WTC11 (cell line): ENCODE measurements around the gene ATG2A.

ENCODE experiments used
- ATF1 ChIP-seq: sonication (generic); formaldehyde crosslinking; IDR thresholded peaks from 2 replicates; pipeline ENCODE4 v1.8.1; 2023; ENCODE audit warnings: mild to moderate bottlenecking, moderate library complexity, missing genetic modification reagents
- CREM ChIP-seq: sonication (generic); formaldehyde crosslinking; IDR thresholded peaks from 2 replicates; pipeline ENCODE4 v1.8.1; 2022; ENCODE audit warnings: mild to moderate bottlenecking, missing genetic modification reagents, moderate library complexity
- ESRRA ChIP-seq: sonication (generic); formaldehyde crosslinking; IDR thresholded peaks from 2 replicates; pipeline ENCODE4 v1.8.1; 2022; ENCODE audit warnings: mild to moderate bottlenecking, missing genetic modification reagents, borderline replicate concordance
- TF ChIP-seq, protein P1 (sequence below): sonication (generic); formaldehyde crosslinking; IDR thresholded peaks from 2 replicates; pipeline ENCODE4 v1.8.1; 2023; ENCODE audit warnings: mild to moderate bottlenecking, missing genetic modification reagents
- TF ChIP-seq, protein P2 (sequence below): fragments of 200-600 bp; IDR thresholded peaks from 2 replicates; pipeline ENCODE4 v1.8.0; 2022; ENCODE audit warnings: antibody characterized with exemption
- TF ChIP-seq, protein P3 (sequence below): sonication (generic); formaldehyde crosslinking; IDR thresholded peaks from 2 replicates; pipeline ENCODE4 v1.8.1; 2023; ENCODE audit warnings: mild to moderate bottlenecking, missing genetic modification reagents, borderline replicate concordance
- TF ChIP-seq, protein P4 (sequence below): sonication (generic); formaldehyde crosslinking; IDR thresholded peaks from 2 replicates; pipeline ENCODE4 v1.8.1; 2022; ENCODE audit warnings: mild to moderate bottlenecking, moderate library complexity, missing genetic modification reagents

DNA sequence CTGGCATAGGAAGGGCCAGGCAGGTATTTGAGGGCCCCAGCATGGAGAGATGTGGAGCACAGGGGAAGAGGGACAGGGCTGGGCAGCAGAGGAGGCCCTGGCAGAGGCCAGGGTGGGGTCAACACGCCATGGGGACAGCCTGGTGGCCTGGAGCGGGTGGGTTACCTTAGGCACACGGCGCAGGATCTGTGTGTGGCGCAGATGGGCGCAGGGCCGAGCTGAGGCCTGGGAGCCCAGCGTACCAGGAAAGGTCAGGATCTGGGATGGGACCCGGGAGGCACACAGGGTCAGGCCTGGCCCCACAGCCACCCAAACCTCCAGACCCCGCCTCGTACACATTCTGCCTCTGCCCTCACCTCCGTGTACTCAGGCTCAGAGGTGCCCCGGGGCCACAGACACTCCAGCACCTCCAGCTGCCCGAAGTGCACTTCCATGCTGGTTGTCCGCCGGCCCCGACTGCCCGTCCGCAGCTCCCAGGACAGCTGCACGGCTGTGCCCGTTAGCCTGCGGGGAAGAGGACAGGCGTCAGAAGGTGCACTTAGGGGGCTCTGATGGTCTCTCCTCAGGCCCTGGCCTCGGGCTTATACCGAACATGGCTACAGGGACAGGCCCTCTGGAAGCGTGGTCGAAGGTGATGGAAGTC is 6.4 kb downstream of the ATG2A start:
- TF ChIP-seq ESRRA (CRISPR knock-in tag) (no peak), CREM (no peak), ATF1 (CRISPR knock-in tag) (no peak)
- TF ChIP-seq, protein P1, sequence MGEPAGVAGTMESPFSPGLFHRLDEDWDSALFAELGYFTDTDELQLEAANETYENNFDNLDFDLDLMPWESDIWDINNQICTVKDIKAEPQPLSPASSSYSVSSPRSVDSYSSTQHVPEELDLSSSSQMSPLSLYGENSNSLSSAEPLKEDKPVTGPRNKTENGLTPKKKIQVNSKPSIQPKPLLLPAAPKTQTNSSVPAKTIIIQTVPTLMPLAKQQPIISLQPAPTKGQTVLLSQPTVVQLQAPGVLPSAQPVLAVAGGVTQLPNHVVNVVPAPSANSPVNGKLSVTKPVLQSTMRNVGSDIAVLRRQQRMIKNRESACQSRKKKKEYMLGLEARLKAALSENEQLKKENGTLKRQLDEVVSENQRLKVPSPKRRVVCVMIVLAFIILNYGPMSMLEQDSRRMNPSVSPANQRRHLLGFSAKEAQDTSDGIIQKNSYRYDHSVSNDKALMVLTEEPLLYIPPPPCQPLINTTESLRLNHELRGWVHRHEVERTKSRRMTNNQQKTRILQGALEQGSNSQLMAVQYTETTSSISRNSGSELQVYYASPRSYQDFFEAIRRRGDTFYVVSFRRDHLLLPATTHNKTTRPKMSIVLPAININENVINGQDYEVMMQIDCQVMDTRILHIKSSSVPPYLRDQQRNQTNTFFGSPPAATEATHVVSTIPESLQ (CRISPR knock-in tag) = no peak
- TF ChIP-seq, protein P2, sequence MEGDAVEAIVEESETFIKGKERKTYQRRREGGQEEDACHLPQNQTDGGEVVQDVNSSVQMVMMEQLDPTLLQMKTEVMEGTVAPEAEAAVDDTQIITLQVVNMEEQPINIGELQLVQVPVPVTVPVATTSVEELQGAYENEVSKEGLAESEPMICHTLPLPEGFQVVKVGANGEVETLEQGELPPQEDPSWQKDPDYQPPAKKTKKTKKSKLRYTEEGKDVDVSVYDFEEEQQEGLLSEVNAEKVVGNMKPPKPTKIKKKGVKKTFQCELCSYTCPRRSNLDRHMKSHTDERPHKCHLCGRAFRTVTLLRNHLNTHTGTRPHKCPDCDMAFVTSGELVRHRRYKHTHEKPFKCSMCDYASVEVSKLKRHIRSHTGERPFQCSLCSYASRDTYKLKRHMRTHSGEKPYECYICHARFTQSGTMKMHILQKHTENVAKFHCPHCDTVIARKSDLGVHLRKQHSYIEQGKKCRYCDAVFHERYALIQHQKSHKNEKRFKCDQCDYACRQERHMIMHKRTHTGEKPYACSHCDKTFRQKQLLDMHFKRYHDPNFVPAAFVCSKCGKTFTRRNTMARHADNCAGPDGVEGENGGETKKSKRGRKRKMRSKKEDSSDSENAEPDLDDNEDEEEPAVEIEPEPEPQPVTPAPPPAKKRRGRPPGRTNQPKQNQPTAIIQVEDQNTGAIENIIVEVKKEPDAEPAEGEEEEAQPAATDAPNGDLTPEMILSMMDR = no peak
- TF ChIP-seq, protein P3, sequence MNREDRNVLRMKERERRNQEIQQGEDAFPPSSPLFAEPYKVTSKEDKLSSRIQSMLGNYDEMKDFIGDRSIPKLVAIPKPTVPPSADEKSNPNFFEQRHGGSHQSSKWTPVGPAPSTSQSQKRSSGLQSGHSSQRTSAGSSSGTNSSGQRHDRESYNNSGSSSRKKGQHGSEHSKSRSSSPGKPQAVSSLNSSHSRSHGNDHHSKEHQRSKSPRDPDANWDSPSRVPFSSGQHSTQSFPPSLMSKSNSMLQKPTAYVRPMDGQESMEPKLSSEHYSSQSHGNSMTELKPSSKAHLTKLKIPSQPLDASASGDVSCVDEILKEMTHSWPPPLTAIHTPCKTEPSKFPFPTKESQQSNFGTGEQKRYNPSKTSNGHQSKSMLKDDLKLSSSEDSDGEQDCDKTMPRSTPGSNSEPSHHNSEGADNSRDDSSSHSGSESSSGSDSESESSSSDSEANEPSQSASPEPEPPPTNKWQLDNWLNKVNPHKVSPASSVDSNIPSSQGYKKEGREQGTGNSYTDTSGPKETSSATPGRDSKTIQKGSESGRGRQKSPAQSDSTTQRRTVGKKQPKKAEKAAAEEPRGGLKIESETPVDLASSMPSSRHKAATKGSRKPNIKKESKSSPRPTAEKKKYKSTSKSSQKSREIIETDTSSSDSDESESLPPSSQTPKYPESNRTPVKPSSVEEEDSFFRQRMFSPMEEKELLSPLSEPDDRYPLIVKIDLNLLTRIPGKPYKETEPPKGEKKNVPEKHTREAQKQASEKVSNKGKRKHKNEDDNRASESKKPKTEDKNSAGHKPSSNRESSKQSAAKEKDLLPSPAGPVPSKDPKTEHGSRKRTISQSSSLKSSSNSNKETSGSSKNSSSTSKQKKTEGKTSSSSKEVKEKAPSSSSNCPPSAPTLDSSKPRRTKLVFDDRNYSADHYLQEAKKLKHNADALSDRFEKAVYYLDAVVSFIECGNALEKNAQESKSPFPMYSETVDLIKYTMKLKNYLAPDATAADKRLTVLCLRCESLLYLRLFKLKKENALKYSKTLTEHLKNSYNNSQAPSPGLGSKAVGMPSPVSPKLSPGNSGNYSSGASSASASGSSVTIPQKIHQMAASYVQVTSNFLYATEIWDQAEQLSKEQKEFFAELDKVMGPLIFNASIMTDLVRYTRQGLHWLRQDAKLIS (CRISPR knock-in tag) = no peak
- TF ChIP-seq, protein P4, sequence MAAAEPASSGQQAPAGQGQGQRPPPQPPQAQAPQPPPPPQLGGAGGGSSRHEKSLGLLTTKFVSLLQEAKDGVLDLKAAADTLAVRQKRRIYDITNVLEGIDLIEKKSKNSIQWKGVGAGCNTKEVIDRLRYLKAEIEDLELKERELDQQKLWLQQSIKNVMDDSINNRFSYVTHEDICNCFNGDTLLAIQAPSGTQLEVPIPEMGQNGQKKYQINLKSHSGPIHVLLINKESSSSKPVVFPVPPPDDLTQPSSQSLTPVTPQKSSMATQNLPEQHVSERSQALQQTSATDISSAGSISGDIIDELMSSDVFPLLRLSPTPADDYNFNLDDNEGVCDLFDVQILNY (CRISPR knock-in tag) = no peak
